ENCODE data around the gene FAM117B.

Gene FAM117B

DNA sequence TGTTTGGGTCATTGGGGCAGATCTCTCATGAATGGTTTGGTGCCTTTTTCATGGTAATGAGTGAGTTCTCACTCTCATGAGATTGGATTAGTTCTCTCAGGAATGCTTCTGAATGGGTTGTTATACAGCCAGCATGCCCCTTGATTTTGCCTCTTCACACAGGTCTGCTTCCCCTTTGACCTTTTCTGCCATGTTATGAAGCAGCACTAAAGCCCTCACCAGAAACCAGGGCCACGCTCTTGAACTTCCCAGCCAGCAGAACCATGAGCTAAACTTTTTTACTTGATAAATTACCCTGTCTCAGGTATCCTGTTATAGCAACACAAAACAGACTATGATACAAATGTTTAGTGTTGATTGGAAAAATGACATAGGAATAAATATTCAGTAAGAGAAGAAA is 179.5 kb downstream of the FAM117B start:
- no peak for DNase-seq (ENCODE audit: low read depth in 2 of 2)

DNA sequence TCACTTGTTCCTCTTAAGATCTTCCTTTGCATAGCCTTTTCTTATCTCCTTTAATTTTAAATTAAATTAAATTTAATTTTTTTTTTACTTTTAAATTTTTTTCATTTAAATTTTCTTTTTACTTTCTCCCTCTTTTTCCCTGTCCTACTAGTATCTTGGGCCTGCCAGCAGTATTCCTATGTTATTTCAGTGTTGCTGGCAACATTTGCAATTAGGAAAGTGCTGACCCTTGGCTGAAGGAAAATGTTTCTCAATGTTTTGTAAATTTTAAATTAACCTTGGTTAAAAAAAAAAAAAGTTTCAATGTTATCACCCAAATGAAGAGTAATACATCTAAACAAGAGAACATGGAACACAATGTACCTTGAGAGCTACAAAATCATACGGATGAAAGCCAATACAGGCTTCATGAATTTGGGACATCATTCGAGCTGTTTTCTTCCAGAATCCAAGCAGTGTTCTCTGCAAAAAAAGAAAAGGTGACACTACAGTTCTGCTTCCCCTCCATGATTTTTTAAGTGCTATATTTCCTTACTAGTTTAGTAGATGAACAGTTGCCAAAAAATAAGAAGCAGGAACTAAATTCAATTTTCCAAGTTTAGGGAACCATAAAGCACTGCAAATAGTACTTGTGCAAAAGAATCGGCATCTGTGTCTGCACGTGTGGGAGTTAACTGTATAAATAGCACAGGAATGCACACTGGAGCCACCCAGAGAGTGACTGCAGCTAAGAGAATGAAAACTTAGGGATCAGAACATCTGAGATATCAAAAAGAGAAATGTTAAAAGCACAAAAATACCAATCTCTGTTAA is 181.0 kb downstream of the FAM117B start:
- DNase-seq (ENCODE audit: low read depth in 2 of 2) = no peak

DNA sequence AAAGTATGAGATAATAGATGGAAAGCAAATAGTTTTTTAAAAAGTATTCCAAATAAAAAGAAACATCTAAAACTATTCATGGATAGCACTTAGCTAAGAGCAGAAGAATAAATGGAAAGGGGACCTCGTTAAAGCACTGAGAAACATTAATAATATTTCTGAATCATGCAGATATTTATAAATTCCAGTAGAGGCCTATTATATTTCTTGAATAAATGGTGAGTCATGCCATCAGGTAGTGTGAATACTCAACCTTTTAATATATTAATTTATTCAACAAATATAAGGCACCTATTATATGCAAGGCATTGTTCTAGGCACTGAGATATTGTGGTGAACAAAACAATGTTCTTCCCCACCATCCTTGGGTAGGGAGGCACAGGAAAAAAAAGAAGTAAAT is 183.0 kb downstream of the FAM117B start:
- no peak for DNase-seq (ENCODE audit: low read depth in 2 of 2)

DNA sequence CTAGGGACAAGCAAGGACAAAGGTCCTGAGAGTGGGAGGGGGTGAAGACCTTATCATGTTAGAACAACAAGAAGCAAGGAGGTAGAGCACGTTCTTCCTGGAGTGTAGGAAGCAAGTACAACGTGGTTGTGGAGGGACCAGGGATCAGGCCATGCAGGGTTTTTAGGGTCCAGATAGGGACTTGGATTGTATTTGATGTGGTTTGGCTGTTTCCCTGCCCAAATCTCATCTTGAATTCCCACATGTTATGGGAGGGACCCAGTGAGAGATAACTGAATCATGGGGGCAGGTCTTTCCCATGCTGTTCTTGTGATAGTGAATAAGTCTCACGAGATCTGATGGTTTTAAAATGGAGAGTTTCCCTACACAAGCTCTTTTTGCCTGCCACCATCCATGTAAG is 183.6 kb downstream of the FAM117B start:
- no peak for DNase-seq (ENCODE audit: low read depth in 2 of 2)
